HepG2 (cell line): ENCODE measurements around the gene INPP5E. TPM values are rescaled to one million over a fixed set of nuclear protein-coding genes. Genes with fewer than 3 reads are reported as not detected.

ENCODE experiments used
- BRD4 ChIP-seq: sonication (generic); formaldehyde crosslinking; IDR thresholded peaks from 2 replicates; pipeline ENCODE4 v1.4.0; 2020; ENCODE audit warnings: missing genetic modification reagents
- GATAD2A ChIP-seq: IDR thresholded peaks from 2 replicates; pipeline ENCODE4 v1.6.1; 2016
- HMGXB4 ChIP-seq, 2 experiments: sonication (generic) in 1 of 2; formaldehyde crosslinking in 1 of 2; IDR thresholded peaks; 2 replicates each; pipeline versions ENCODE4 v1.4.0 to v1.6.1; 2018 to 2020; ENCODE audit warnings: missing genetic modification reagents in 2 of 2, borderline replicate concordance in 1 of 2, low read depth in 1 of 2, mild to moderate bottlenecking in 1 of 2, missing biosample characterization in 1 of 2
- ISL2 ChIP-seq: sonication (generic); formaldehyde crosslinking; IDR thresholded peaks from 2 replicates; pipeline ENCODE4 v1.5.0; 2020; ENCODE audit warnings: missing genetic modification reagents
- MLXIP ChIP-seq: sonication (generic); formaldehyde crosslinking; IDR thresholded peaks from 2 replicates; pipeline ENCODE4 v1.9.0; 2021; ENCODE audit warnings: missing genetic modification reagents, borderline replicate concordance
- PRDM4 ChIP-seq: sonication (generic); formaldehyde crosslinking; IDR thresholded peaks from 2 replicates; pipeline ENCODE4 v1.9.0; 2021; ENCODE audit warnings: missing genetic modification reagents, borderline replicate concordance
- SKIL ChIP-seq: sonication (generic); formaldehyde crosslinking; IDR thresholded peaks from 2 replicates; pipeline ENCODE4 v1.8.0; 2022; ENCODE audit warnings: missing genetic modification reagents, mild to moderate bottlenecking, moderate library complexity, borderline replicate concordance
- TRAFD1 ChIP-seq: sonication (generic); formaldehyde crosslinking; IDR thresholded peaks from 2 replicates; pipeline ENCODE4 v1.5.1; 2020; ENCODE audit warnings: missing genetic modification reagents, mild to moderate bottlenecking, borderline replicate concordance
- TSC22D2 ChIP-seq: sonication (generic); formaldehyde crosslinking; IDR thresholded peaks from 2 replicates; pipeline ENCODE4 v1.5.1; 2020; ENCODE audit warnings: missing genetic modification reagents, mild to moderate bottlenecking, borderline replicate concordance
- XRCC5 ChIP-seq: fragments of 200-400 bp; formaldehyde crosslinking; optimal IDR thresholded peaks from 2 replicates; pipeline ENCODE3; 2017; ENCODE audit warnings: mild to moderate bottlenecking, low read length
- ZBTB3 ChIP-seq: sonication (generic); formaldehyde crosslinking; IDR thresholded peaks from 2 replicates; pipeline ENCODE4 v1.4.0; 2020; ENCODE audit warnings: low read depth, mild to moderate bottlenecking, moderate library complexity, missing genetic modification reagents, borderline replicate concordance
- ZNF225 ChIP-seq: sonication (generic); formaldehyde crosslinking; IDR thresholded peaks from 2 replicates; pipeline ENCODE4 v1.4.0; 2020; ENCODE audit warnings: mild to moderate bottlenecking, missing genetic modification reagents
- ZNF264 ChIP-seq: sonication (generic); formaldehyde crosslinking; IDR thresholded peaks from 2 replicates; pipeline ENCODE4 v1.4.0; 2020; ENCODE audit warnings: missing genetic modification reagents
- ZNF563 ChIP-seq: sonication (generic); formaldehyde crosslinking; IDR thresholded peaks from 2 replicates; pipeline ENCODE4 v1.8.0; 2022; ENCODE audit warnings: mild to moderate bottlenecking, moderate library complexity, missing genetic modification reagents
- polyA plus RNA-seq, 8 experiments: library from polyadenylated mRNA; depleted of rRNA in 3 of 8; stranded (reverse) in 7 of 8; unstranded in 1 of 8; fragments of >200 nt; fragmentation: Illumina TruSeq in 4 of 8; extraction: Trizol in 4 of 8; gene quantifications; 2 replicates each; pipeline versions ENCODE4 v1.2.1 to v1.2.3, GENCODE V29; 2011 to 2016; ENCODE audit warnings: low read depth in 4 of 8, missing spikeins in 1 of 8, mixed read lengths in 1 of 8; ENCODE audit not compliant: insufficient read depth in 1 of 8
- total RNA-seq, 5 experiments: library from RNA; depleted of rRNA; stranded (reverse); fragments of >200 nt; fragmentation: Illumina TruSeq; extraction: Trizol; gene quantifications; 2 replicates each; pipeline ENCODE4 v1.2.3, GENCODE V29; 2016; ENCODE audit warnings: low read depth in 1 of 5

INPP5E gene
- total and polyA plus RNA-seq, 2 of the 13 experiments (the other 11 are each of a cell fraction or from before 2014, with no cell fraction given), result 5.5 TPM

- TF ChIP-seq MLXIP (no peak), BRD4 (CRISPR knock-in tag) (peak; percentile 80; the same call in 1 of the 2 replicates), PRDM4 (CRISPR knock-in tag) (no peak), HMGXB4 (CRISPR knock-in tag; IDR thresholded peaks at IDR 0.05; ENCODE audit: borderline replicate concordance in 1 of 2, low read depth in 1 of 2) (peak; percentile 60 to 70; a peak in 3 of 4 replicates), XRCC5 (no peak), ZNF563 (CRISPR knock-in tag) (no peak), GATAD2A (peak; percentile 37; the same call in 1 of the 2 replicates), ZNF264 (CRISPR knock-in tag) (no peak), SKIL (no peak; the same call in 1 of the 2 replicates), ZNF225 (CRISPR knock-in tag) (no peak; the same call in 1 of the 2 replicates), TSC22D2 (0 out of 2 replicates have a peak, but pooled peaks have one; percentile 42), TRAFD1 (CRISPR knock-in tag) (no peak), ISL2 (no peak; the same call in 1 of the 2 replicates), ZBTB3 (CRISPR knock-in tag) (no peak)
Observed at GRCh38 chr9:136410500-136411287, 29.0 kb downstream of the INPP5E start, which contains the start of the genes ENTR1 and PMPCA (continued).
